PC-3 (cell line): ENCODE measurements around the gene RERE.

ENCODE experiments used
- EZH2 ChIP-seq: fragments of 300-600 bp; sonication (generic); IDR thresholded peaks from one replicate; pipeline ENCODE4 v1.6.1; 2017; ENCODE audit warnings: antibody characterized with exemption, mild to moderate bottlenecking, low read length; ENCODE audit not compliant: unreplicated experiment
- TF ChIP-seq, protein P1 (sequence below): fragments of 300-600 bp; sonication (generic); conservative IDR thresholded peaks from 2 replicates; pipeline ENCODE4 v1.5.1; 2017; ENCODE audit warnings: antibody characterized with exemption, low read depth, mild to moderate bottlenecking, low read length

GRCh38 chr1:8388732-8389562 lies 428.5 kb downstream of the RERE start:
- TF ChIP-seq EZH2 = no peak
- TF ChIP-seq, protein P1, sequence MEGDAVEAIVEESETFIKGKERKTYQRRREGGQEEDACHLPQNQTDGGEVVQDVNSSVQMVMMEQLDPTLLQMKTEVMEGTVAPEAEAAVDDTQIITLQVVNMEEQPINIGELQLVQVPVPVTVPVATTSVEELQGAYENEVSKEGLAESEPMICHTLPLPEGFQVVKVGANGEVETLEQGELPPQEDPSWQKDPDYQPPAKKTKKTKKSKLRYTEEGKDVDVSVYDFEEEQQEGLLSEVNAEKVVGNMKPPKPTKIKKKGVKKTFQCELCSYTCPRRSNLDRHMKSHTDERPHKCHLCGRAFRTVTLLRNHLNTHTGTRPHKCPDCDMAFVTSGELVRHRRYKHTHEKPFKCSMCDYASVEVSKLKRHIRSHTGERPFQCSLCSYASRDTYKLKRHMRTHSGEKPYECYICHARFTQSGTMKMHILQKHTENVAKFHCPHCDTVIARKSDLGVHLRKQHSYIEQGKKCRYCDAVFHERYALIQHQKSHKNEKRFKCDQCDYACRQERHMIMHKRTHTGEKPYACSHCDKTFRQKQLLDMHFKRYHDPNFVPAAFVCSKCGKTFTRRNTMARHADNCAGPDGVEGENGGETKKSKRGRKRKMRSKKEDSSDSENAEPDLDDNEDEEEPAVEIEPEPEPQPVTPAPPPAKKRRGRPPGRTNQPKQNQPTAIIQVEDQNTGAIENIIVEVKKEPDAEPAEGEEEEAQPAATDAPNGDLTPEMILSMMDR = no peak
